Superior temporal gyrus (tissue), 1 donor: Measurements from ENCODE around the gene HABP4.

Source experiments
- DNase-seq: peaks from one replicate; pipeline ENCODE4 v3.0.0-alpha.2; 2016; ENCODE audit errors: extremely low spot score

The HABP4 gene

DNA sequence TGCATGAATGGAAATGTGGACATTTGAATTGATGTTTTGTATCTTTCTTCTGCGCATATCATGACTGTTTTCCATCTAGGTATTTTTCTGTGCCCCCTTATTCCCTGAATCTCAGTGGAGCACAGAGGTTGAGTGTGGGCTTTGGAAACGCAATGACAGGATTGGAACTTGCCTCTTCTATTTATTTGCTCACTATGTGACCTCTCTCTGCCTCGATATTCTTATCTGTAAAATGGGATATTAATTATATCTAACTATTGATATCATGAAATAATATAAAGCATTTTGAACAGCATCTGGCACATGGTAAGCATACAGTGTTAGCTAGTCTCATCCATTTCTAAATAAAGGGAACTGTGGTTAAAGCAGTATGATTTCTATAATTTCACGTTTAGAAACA is 26.0 kb downstream of the HABP4 start:
- no peak for DNase-seq

DNA sequence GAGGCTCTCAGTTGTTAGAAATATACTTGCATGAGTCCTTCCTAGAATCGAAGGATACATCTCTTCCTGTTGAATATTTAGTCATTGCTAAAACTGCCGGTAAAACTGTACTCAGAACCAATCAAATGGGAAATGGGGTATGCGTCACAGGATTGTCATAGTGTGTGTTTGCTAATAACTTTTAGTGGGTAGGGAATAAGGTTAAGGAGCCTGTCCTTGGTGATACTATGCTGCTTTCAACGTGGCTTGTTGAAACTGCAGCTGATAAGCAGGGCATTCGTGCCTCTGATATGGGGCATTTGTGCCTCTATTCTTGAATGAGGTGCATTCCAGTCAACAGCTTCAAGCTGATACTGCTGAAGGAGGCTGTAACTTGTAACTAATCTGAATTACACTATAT is 26.6 kb downstream of the HABP4 start:
- no peak for DNase-seq

DNA sequence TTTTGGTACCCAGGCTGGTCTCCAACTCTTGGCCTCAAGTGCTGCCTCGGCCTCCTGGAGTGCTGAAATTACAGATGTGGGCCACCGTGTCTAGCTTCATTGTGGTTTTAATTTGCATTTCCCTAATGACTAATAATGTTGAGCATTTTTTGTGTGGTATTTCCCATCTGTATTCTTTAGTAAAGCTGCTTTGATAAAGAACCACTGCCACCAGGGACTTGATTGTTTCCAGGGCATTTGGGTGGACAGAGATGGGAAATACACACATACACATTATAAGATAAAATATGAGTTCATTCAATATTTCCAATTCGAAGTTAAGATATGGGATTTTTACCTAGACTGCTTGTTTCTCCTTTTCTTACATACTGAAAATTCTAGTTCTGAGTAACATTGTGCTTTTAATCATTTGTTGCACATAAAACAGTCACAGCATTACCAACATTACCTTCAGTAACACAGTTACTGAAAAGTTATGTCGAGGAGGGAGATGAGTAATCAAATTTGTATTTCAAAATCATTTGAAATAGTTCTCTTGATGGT is 28.9 kb downstream of the HABP4 start:
- DNase-seq, result no peak

DNA sequence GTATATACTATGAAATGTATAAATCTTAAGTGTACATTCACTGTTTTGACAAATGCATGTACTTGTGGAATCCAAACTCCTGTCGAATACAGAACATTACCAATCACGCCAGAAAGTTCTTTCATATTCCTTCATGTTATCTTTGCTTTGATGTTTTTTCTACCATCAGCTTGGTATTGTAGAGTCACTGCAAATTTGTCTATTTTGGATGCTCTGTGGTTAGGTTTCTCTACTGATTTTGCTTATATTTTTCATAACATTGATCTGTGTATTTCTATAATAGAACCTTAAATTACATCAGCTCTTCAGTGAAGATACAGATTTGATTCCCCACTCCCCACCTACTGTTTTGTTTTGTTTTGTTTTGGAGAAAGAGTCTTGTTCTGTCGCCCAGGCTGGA is 30.8 kb downstream of the HABP4 start:
- no peak for DNase-seq

DNA sequence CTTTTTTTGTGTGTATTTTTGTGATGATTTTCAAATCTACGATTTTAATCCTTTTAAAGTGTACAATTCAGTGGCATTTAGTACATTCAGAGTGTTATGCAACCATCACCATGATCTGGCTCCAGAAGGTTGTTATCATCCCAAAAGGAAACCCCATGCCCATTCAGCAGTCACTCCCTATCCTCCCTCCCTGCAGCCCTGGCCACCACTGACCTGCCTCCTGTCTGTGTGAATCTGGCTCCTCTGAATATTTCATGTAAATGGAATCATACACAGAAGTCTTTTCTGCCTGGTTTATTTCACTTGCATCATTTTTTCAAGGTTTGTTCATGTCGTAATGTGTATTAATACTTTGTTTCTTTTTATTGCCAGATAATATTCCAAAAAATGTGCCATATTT is 32.5 kb downstream of the HABP4 start:
- DNase-seq, result no peak

DNA sequence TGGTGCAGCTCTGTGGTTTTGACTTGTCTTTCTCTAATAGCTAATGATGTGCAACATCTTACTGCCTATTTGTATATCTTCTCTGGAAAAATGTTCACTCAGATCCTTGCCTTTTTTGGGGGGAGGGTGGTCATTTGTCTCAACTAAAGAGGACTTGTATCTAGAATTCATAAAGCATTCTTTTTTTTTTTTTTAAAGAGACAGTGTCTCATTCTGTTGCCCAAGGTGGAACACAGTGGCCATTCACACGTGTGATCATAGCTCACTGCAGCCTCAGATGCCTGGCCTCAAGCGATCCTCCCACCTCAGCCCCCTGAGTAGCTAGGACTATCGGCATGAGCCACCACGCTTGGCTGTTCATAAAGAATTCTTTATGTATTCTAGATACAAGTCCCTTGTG is 33.2 kb downstream of the HABP4 start:
- no peak for DNase-seq

DNA sequence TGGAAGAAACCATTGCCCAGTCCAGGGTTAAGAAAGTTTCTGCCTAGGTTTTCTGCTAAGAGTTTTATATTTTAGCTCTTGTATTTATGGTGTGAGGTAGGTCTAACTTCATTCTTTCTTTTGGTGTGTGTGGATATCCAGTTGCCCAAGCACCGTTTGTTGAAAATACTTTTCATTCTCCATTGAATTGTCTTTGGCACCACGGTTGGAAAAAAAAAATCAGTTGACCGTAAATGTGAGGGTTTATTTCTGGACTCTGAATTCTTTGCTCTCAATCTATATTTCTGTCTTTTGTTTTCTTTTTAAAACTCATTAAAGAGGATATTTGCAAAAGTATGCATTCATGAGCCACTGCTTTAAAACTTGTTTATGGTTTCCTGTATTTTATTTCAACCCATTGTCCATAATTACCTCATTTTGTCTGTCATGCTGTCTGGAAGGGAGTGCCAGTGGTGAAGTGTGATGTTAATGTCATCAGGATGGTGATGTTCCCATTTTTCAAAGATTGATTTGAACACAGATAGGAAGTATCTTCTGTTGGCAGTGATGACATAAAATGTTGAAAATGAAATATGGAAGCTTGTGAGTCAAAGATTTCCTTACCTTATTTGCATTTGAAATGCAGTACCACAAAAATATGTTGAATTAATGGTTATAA is 33.9 kb downstream of the HABP4 start:
- DNase-seq, result no peak

DNA sequence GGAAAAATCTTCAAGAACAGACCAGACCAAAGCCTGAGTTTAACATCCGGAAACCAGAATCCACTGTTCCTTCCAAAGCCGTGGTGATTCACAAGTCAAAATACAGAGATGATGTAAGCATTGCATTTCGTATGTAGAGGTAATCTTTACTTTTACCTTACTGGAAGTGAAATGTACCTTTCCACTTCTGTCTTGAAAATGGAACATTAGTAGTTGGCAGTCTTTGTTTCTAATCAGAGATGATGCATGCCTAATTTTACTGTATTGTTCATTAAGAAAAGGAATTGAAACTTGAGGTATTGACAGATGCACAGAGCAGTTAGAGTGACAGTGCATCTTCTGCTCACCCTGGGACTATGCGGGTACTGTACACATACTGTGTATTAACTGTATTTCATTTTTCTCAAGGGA is 34.6 kb downstream of the HABP4 start:
- DNase-seq, result no peak

DNA sequence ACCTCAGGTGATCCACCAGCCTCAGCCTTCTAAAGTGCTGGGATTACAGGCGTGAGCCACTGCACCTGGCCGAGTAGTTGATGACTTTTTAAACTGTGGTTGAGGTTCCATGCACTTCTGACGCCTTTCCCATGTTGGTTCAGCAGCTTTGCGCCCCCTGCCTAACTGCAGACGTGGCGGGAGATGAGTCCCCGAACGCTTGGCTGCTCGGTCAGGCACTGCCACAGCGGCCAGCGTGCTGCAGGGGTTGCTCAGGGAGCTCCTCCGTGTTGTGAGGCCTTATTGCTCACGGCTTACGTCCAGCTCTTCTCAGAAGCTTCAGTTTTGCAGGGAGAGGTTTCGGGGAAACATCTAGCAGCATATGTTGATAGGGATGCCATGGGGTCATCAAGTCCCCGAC is 35.3 kb downstream of the HABP4 start:
- DNase-seq, result no peak

DNA sequence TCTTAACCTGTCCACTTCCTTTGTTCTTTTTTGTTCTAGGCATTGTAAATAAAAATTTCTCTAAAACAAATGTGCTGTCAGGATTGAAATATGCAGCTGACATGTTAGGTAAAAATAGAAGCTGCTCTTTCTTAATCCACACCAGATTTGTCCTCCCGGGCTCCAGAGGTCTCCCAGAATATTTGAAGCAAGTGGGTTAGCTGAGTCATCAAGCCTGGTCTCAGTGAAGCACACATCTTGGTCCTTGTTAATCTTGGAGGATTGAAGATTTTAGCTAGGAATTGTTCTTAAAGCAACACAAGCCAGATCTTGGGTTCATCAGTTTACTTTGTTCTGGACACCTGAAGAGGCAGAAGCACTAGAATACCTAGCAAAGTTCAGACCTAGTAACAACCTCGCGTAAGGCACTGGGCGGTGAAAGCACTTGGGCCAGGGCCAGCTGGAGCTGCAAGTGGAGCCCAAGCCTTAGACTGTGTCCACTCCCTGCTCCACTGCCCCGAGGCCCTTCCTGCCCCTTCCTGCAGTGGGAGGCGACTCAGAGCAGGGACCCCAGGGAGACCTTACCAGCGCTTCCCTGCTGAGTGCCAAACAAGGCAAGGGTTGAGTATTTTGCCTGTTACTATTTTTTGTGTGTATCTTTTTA is 36.5 kb downstream of the HABP4 start:
- no peak for DNase-seq

DNA sequence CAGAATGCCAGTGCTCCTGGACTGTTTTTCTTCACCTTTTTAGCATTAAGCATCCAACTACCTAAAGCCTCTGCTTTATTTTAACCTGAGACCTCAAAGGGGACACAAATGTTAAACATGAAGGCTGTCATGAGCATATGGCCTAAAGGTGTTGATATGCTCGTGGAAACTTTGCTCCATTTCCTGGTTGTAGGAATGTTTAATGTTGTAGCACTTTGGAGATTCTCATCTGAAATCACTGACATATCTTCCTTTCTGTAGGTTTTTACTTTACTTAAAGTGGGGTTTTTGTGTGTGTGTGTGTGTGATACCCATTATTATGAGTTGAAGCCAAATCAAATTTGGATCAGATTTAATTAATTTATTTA is 37.0 kb downstream of the HABP4 start:
- DNase-seq, result no peak

DNA sequence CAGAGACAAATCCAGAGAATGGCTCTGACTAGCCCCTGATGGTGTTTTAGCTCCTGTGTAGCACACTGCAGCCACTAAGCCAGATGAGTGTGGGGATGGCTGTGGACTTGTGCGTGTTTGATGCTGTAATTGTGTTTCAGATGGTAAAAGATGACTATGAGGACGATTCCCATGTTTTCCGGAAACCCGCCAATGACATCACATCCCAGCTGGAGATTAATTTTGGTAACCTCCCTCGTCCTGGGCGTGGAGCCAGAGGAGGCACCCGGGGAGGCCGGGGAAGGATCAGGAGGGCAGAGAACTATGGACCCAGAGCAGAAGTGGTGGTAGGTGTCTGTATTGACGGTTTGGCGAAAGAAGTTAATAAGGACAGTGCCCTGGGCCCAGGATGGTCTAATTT is 38.0 kb downstream of the HABP4 start:
- no peak for DNase-seq

DNA sequence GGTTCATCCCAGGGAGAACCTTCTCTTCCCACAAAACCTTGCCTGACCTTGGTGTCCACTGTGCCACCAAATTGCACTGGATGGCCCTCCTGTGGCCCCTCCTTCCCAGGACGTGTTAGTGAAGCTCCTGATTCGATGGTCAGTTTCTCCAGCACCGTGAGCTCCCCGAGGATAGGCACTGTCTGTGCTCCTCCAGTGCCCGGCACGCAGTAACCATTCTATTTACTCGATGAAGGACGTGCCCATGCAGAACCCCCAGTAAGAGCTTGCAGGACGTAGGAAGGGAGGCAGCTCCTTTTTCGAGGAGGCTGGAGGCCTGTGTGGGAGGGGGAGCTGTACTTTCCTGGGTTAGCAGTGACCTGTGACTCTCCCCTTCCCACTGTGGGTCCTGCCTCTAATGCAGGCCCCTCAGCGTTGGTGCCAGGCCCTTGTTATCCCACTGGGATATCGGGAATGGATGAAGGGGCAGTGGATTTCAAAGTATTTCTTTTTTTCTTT is 39.6 kb downstream of the HABP4 start:
- DNase-seq, result no peak

DNA sequence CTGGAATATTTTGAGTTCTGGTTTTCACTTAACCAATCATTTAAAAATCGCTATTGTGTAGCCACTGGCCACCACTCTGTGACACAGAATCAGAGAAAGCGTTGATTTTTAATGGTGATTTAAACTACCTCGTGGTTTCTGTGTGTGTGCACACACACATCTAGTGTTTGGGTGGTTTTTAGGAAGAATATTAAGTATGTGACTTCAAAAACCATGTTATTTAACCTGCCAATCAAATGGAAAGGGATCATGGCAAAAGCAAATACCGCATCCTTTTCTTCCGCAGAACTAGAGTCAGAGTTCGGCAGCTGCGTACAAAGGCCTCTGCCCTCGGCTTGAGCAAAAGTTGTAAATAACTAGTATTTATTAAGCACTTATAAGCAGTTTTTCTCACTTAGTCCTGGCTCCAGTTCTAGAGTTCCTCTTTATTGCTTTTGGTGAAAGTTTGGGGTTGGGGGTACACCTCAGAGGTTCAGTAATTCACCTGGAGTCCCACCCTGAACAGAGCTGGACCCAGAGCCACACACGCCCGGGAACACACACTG is 40.6 kb downstream of the HABP4 start:
- DNase-seq, result no peak

DNA sequence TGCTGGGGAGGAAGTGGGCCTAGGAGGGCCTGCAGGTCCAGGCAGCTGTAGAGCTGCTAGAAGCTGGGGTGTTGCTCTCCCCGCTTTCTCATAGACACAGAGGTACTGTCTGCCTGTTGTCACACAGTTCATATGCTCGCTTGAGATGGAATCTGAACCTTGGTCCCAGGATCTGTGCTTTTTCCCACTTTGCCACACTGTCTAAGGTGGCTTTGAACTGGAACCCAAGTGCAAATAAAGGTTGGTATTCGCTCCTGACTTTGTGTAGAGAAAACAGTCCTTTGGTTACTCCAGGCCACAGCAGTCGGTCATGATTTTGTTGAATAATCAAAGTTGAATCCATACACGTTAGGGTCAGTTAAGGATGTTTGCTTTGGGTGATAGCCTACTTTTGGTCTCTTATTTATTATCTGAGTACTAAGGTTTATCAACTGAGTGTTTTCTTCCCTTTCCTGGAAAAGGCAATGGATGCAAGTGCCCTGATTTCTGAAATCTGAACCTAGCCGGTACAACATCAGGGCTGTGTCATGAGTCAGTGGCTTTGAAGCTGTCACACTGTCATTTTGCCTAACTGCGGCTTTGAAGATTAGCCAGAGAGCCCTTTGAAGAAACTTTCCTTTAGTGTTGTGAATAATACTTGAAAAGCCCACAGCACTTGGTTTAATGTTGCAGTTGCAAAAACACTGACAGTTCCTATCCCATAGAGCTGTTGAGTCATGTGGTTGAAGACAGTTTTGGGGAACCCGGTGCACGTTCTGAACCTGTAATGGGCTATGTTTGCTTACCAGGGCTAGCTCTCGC is 41.3 kb downstream of the HABP4 start:
- no peak for DNase-seq

DNA sequence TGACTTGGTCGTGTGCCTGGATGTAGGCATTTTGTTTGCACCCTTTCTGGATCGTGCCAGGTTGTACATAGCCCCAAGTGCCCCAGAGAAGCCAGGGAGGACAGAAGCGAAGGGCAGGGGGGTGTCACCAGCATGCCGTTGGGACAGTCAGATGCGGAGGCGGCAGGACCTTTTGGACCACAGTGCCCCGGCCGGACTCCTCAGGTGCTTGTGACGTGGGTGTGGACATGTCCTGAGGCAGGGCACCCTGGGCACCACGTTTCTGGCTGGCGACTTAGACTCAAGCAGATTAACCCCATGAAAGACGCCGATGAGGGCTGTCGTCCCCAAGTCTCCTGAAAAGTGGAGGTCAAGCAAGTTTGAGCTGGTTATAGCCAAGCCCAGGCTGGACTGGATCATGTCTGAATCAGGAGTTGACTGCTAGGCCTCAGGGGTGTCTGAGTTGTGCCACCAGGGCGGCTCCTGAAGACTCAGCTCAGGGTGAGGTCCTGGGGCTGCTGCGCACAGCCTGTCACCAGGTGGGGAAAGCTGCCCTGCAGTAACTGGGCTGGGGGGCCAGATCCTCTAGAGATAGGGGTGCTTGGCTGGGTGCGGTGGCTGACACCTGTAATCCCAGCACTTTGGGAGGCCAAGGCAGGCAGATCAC is 42.0 kb downstream of the HABP4 start:
- no peak for DNase-seq

DNA sequence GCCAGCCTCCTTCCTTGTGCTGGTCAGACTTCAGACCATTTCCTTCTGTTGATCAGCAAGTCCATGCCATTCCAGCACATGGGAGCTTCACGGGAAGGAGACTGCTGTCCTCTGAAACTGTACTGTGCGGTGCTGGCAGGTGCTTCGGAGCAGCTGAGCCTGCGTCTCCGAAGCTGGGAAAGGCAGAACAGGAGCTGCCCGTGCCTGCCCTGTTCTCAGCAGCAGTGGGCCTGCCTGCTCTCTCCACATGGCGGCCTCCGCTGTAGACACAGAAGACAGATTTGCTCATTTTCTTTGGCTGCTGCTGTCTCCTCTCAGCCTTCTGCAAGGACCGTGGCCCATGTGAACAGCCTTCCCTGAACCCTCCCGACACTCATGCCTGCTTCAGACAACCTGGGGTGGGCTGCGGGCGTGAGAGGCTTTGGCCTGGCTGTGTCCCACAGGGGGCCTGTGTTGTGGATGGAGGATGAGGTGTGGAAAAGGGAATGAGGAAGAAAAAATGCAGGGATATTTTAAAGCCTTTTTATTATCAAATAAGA is 43.1 kb downstream of the HABP4 start:
- no peak for DNase-seq

DNA sequence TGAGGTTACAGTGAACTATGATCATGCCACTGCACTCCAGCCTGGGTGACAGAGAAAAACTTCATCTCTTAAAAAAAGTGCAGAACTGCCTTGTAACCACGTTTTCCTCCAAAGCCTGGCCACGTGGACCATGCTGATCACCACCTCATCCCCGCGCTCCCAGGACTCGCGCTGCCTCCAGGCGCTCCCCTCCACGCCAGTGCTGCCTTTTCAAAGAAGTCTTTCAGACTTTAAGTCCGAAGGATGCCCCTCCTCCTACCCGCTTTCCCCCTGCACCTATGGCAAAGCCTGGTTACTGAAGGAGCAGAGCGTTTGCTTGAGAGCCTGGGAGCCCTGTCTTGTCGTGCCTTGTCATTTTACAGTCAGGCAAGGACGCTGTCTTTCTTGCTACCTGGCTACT is 43.8 kb downstream of the HABP4 start:
- no peak for DNase-seq

DNA sequence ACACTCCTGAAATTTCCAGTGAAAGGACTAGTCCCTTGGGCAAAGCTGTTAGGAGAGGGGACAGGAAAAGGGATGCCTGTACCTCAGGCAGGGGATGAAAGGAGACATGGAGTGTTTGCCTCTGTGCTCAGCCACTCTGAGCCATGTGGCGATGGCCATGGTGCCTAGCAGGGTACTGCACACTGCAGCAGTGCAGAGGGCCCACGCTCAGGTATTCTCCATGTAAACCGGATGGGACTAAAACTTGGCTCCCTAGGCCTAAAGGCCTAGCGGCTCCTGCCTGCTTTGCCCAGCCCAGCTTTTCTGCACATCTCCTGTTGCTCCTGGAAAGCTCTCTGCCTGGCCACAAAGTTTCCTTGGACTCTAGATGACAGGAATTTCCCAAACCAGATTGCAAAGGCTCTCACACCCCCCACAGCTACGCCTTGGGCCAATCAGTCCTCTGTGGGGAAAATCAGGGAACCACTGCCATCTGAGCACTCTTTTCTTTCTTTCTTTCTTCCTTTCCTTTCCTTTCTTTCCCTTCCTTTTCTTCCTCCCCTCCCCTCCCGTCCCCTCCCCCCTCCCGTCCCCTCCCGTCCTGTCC is 44.3 kb downstream of the HABP4 start:
- no peak for DNase-seq

DNA sequence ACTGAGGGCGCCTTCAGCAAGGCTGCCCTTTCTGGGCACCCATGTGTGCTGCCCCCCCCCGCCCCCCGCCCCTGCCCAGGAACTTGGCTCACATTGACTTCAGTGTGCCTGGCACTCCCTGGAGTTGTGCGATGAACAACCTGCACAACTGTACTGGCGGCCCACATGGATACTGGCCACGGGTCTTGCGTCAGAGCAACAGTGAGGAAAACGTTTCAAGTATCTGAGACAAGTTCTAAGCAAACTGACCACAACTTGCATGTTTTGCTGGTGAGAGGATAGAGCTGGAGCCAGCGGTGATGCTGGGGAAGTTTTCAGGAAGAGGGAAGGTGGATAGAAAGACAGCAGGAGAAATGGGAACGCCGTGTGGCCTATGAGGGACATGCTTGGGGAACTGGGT is 45.4 kb downstream of the HABP4 start:
- DNase-seq, result no peak
